ENCODE measurements around the gene LMO4.
A peak's percentile ranks its signal among the peaks of the same experiment; 100 is the strongest.

LMO4 gene

DNA sequence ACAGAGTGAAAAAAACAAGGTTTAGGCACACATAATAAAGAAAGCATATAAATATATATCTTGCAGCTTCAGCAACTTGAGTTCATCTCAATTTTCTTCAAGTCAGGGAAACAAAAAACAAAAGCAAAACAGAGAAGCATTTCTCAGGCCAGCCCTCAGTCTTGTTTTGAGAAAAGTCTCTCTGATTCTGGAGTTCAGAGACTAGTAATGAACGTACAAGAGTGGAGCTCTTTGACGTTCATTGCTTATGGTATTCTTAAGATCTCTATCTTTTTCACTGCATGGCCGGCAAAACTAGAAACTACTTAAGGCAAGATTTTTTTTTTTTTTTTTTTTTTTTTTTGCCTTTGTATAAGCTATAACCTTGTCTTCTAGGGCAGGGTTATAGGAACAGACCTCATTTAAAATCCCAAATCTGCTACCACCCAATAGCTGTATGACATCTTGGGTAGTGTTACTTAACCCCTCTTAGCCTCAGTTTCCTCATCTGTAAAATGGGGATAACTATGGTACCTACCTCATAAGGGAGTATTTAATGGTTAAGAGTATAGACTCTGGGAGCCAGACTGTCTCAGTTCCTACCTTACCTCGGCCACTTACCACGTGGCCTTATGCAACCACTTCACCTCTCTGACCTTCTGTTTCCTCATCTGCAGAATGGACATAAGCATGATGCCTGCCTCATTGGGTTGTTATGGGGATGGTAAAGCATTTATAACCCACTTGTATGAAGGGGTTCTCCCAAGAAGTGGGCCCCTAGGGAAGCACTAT lies 33.6 kb downstream of the LMO4 start:
- DNase-seq, result no peak

- DNase-seq, result no peak
Observed at GRCh38 chr1:87362834-87363426, 34.2 kb downstream of the LMO4 start.

DNA sequence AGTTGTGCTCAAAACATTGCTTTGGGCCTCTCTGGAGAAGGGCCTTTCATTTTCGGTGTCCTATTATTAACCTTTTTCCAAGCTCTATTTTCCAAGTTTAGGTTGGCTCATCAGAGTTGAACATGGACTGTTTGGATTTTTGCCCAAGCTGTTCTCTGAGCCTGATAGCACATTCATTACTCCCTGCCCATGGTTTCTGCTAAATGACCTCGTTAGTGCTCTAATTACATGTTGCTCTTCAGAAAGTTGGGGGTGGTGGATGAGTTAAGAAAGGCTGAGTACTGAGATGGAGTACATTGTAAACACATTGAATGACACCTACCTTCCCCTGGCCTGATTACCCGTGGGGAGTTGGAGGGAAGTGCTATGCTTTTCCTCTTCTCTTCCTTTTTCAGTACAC lies 38.9 kb downstream of the LMO4 start:
- DNase-seq, result no peak

DNA sequence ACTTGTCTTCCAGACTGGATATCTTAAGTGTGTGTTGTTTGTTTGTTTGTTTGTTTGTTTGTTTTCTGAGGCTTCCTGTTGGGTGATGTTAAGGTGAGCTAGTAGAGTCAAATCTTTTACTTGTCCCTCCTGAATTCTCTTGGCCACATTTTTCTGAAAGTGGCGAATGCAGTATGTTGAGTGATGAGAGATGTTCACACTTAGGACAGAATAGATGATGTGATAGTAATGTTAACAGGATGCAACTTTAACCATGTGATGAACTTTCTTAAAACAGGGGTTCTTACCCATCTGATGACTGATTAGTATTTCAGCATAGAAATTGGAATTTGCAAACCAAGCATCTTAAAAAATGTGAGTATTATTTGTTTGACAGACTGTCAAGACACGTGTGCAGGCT lies 40.2 kb downstream of the LMO4 start:
- DNase-seq, result no peak

DNA sequence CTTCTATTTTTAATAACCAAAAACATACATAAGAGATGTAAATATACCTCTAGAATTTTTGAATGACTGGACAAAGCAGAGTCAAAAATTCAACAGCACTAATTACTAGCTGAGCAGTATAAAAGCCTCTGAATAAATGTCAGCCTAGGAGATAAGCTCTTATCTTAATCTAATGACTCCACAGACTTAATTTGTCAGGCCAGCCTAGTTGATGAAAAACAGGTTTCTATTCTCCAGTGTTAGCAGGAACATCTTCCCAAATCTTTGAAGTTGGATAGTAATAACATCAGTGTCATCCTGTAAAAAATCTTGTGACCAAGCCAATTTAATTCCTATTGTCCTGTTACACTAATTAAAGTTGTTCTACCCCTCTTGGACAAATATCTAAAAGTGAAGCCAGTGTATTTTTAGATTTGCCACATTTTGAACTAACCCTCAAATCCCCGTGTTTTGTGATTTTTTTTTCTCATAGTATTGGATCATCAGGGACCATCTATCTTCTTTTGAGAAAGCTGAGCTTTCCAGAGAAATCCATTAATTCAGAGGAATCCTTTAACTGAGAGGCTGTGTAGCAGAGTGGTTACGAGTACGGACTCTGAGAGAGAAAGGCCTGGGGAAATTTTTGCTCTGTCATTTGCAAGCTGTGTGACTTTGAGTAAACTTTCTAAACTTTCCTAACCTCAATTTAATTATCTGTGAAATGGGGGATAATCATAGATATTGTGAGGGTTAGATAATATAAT lies 41.2 kb downstream of the LMO4 start:
- no peak for DNase-seq

GRCh38 chr1:87370544-87370943 lies 41.9 kb downstream of the LMO4 start:
- no peak for DNase-seq

GRCh38 chr1:87379306-87379705 lies 50.6 kb downstream of the LMO4 start:
- DNase-seq, result no peak

GRCh38 chr1:87386217-87386790 lies 57.6 kb downstream of the LMO4 start:
- DNase-seq, result no peak

DNA sequence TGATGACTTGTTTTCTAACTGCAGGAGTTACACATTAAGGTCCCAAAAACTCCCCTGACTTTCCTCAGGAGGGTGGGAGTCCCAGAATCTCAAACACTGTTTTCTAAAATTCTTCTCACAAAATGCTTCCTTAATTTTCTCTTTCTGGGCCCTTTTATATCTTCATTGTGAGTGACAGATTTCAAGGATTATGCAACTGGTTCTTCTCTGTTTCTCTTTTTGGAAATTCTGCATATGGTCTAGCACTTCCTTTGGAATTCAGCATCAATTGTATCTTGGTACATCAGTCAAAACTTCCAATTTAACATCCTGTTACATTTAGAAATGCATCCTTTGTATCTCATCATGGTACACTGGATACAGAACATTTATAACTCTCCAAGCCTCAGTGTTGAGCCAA lies 59.7 kb downstream of the LMO4 start:
- no peak for DNase-seq

- no peak for DNase-seq
Observed at GRCh38 chr1:87389011-87389410, 60.3 kb downstream of the LMO4 start.

DNA sequence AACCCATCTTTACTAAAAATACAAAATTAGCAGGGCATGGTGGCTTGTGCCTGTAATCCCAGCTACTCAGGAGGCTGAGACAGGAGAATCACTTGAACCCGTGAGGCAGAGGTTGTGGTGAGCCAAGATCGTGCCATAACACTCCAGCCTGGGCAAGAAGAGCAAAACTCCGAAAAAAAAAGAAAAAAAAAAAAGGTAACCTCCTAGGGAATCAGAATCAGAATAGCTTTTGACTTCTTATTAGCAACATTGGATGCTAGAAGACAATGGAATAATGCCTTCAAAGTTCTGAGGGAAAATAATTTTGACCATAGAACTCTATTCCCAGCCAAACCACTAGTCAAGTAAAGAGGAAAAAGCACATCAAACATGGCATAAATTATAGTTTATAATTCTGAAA lies 60.9 kb downstream of the LMO4 start:
- no peak for DNase-seq

GRCh38 chr1:87392248-87393192 lies 63.8 kb downstream of the LMO4 start:
- DNase-seq, result no peak

- DNase-seq, result no peak
Observed at GRCh38 chr1:87393445-87394085, 64.9 kb downstream of the LMO4 start.

- peak; percentile 56 to 87 for DNase-seq
Observed at GRCh38 chr1:87394513-87394912, 65.8 kb downstream of the LMO4 start.

DNA sequence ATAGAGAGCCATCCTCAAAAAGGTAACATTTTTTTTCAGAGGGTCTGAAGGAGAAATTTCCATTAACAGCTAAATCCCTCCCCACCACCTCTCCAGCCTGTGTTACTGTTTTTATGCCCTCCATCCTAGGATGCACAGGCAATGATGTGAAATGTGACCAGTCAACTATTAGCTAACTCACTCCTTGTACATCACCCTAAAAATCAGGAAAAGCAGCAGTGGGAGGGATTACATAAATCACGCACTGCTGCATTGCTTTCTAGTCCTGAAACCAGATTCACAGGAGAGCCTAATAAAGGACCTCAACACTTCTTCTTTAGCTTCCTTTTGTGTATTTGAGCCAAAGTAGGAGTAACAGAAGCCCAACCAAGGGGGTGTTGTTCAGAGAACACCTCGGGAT lies 66.3 kb downstream of the LMO4 start:
- DNase-seq, result peak in 1 of 2 experiments; percentile 21

Data from NCI-H524 (cell line).